OCI-LY1 (cell line): ENCODE data around the gene EPHA8.

Source experiments
- EZH2 ChIP-seq: fragments of 200-600 bp; sonication (generic), shearing (Covaris generic); IDR thresholded peaks from 2 replicates; pipeline ENCODE4 v1.8.0; 2017; ENCODE audit warnings: borderline replicate concordance, mixed run types, mild to moderate bottlenecking, antibody characterized with exemption, low read length, moderate library complexity, mixed read lengths
- TF ChIP-seq, protein P1 (sequence below): fragments of 200-600 bp; sonication (generic), shearing (Covaris generic); IDR thresholded peaks from 2 replicates; pipeline ENCODE4 v1.5.1; 2017; ENCODE audit warnings: mild to moderate bottlenecking, antibody characterized with exemption, low read length, moderate library complexity, mixed read lengths

DNA sequence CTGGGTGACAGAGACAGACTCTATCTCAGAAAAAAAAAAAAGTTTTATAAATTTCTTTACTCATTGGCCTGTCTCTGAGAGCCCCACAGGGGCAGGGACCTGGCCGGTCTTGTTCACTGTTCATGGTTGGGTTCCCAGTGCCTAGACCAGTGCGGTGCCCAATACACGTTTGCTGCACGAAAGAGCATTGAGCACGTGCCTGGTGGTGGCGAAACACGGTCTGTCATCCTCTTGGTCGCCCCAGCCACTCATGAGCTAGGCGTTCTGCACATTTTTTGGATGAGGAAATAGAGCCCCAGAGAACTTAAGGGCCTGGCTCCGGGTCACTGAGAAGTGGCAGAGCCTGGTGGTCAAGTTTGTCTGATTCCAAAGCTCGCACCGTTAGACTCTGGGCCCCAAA, 18.7 kb upstream of the EPHA8 start:
- TF ChIP-seq, protein P1, sequence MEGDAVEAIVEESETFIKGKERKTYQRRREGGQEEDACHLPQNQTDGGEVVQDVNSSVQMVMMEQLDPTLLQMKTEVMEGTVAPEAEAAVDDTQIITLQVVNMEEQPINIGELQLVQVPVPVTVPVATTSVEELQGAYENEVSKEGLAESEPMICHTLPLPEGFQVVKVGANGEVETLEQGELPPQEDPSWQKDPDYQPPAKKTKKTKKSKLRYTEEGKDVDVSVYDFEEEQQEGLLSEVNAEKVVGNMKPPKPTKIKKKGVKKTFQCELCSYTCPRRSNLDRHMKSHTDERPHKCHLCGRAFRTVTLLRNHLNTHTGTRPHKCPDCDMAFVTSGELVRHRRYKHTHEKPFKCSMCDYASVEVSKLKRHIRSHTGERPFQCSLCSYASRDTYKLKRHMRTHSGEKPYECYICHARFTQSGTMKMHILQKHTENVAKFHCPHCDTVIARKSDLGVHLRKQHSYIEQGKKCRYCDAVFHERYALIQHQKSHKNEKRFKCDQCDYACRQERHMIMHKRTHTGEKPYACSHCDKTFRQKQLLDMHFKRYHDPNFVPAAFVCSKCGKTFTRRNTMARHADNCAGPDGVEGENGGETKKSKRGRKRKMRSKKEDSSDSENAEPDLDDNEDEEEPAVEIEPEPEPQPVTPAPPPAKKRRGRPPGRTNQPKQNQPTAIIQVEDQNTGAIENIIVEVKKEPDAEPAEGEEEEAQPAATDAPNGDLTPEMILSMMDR, result no peak
- TF ChIP-seq EZH2, result no peak
